Subcutaneous adipose tissue (tissue), 4 donors: ENCODE measurements around the gene C2CD2. TPM values are rescaled to one million over a fixed set of nuclear protein-coding genes. Genes with fewer than 3 reads are reported as not detected.

Experiments used
- total RNA-seq, 4 donors: library from RNA; depleted of rRNA; stranded (reverse); fragments of >200 nt; gene quantifications; one replicate each; pipeline ENCODE4 v1.1.0, GENCODE V29; 2016
- TF ChIP-seq, protein P1 (sequence below): fragments of 450-650 bp; IDR thresholded peaks from one replicate; pipeline ENCODE4 v1.5.1; 2016; ENCODE audit warnings: low read depth, mild to moderate bottlenecking, control low read depth, antibody characterized with exemption, moderate library complexity

The C2CD2 gene
- total RNA-seq, 4 donors from 2014 or later = 84.1 to 151 (median 128) TPM

DNA sequence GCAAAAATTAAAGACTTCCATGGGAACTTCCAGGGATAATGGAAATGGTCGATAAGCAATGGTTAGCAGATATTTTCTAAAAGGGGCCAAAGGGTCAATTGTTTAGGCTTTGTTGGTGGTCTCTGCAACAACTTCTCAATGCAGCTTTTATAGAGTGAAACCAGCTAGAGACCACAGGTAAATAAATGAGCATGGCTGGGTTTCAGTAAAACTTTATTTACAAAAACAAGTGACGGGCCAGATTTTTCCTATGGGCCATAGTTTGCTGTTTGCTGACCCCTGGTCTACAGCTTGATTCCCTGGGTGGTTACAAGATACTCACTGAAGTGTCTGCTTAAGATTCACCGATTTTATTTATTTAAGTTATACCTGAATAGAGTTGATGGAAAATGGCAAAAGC is 52.0 kb downstream of the C2CD2 start:
- TF ChIP-seq, protein P1, sequence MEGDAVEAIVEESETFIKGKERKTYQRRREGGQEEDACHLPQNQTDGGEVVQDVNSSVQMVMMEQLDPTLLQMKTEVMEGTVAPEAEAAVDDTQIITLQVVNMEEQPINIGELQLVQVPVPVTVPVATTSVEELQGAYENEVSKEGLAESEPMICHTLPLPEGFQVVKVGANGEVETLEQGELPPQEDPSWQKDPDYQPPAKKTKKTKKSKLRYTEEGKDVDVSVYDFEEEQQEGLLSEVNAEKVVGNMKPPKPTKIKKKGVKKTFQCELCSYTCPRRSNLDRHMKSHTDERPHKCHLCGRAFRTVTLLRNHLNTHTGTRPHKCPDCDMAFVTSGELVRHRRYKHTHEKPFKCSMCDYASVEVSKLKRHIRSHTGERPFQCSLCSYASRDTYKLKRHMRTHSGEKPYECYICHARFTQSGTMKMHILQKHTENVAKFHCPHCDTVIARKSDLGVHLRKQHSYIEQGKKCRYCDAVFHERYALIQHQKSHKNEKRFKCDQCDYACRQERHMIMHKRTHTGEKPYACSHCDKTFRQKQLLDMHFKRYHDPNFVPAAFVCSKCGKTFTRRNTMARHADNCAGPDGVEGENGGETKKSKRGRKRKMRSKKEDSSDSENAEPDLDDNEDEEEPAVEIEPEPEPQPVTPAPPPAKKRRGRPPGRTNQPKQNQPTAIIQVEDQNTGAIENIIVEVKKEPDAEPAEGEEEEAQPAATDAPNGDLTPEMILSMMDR = no peak

DNA sequence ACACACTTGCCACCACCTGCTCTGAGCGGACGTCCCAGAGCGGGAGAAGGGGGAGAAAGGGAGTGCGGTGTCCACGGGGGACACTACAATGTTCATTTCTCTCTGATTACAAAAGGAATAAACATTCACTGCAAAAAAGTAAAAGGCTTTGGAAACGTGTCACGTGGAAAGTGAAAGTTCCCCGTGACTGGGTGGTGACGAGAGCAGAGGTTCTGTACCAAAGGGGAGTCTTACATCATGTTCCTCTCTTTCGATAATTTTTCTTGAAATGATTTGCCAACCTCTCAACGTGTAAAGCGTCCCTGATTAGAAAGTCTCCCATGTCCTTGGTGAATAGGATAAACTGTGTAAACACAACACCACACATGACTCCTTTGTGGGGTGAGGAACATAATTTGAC is 52.7 kb downstream of the C2CD2 start:
- TF ChIP-seq, protein P1 = no peak

DNA sequence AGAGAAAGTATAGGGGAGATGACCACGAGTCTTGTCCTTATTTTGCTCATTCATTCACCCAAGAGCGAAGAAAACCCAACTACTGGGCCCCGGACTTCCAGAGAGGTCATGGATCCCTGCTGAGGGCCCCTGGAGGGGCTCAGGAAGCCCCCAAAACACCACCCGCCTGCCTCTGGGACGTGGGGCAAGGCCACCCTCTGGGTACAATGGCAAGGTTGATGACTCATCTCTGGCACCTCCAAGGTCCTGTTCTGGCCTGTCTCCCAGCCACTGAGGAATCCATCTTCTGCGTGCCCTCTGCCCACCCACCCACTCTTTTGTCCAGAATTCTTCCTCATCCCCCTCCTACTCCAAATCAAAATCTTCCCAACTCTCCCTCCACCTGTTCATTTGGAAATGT is 53.4 kb downstream of the C2CD2 start:
- TF ChIP-seq, protein P1 = no peak

DNA sequence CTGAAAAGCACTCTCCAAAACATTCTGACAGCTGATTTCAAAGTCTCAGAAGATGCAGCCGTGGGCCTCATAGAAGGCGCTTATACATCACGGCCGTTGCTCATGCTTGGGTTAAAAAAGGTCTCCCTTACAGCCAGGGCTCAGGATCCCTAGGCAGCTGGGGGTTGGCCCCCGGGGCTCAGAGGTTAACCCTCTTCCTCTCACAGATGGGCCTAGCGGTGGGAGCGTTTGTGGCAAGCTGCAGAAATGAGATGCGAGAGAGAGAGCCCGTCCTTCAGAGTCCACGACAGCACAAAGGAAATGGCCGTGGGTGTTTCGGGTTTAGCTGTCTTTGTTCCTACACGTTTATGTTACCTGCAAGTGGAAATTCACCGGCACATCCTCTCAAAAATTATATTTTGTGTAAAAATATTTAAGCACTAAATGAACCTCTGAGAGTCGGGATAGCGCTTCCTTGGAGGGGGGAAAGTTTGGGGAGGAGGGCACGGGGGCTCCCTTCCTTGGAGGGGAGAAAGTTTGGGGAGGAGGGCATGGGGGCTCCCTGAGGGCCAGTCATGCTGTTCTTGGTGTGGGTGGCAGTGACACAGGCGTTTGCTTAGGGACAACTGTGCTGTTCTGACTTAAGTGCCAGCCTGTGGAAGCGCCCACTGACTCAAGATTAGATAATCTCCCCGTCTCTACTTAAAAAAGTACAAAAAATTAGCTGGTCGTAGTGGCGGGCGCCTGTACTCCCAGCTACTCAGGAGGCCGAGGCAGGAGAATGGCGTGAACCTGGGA is 54.2 kb downstream of the C2CD2 start:
- TF ChIP-seq, protein P1 = no peak

DNA sequence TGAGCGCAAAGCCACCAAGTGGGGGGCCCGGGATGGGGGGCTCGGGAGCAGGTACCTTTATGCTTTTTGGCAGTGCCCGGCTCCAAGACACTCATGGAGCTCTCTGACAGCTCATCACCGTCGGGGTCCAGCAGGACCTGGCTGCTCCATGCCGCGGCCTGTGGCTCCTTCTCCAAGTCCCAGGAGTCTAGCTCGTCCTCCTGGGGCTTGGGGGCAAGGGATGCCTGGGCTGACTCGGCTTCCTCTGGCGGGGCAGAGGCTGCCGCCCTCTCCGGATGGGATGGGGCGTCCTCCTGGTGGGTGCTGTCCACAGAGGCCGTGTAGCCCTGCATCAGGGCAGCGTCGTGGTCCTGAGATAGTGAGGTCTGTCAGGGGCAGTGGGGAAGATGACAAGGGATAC is 54.8 kb downstream of the C2CD2 start:
- TF ChIP-seq, protein P1 = no peak

DNA sequence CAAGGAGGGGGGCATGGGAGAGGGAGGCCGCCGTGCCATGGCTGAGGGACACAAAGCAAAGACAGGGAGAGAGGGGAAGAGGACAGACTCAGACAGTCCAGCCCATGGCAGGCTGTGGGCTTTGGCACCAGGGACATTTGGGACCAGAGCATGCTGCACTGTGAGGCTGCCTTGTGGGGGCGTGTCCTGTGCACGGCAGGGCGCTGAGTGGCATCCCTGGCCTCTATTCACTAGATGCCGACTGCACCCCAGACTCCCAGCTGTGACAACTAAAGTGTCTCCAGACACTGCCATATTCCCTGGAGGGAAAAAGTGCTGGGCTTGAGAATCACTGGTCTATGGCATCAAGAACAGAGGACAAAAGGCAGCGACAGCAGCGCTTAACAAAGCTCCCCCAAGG is 56.1 kb downstream of the C2CD2 start:
- TF ChIP-seq, protein P1 = no peak

DNA sequence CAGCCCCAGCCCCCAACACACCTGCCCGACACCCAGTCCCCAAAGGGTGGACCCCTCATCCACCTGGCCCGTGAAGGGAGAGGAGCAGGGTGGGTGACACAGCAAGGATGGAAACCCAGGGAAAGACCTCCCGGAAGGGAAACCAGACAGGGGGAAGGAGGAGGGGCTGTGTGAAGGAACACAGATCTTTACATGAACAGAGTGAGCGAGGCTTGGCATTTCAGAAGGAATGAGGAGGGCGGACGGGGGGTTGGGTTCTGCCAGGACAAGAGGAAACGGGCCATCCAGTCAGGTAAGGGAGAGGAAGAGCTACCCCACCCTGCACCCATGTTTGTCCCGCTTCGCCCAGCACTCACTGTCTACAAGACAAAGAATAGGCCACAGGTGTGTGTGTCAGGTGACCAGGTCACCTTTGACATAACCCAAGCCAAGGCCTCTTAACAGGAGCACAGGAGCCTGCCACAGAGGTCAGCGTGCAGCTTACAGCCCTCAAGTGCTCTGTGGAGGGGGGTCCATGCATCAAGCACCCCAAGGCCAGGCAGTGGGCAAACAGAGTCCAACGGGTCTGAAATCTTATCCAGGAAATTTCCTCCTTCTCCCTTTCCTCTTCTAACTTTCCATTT is 56.7 kb downstream of the C2CD2 start:
- TF ChIP-seq, protein P1 = no peak
